PC-3 (cell line): Measurements from ENCODE around the gene ATP1A2. TPM values are rescaled to one million over a fixed set of nuclear protein-coding genes. Genes with fewer than 3 reads are reported as not detected.

ENCODE experiments used
- ATAC-seq: fragments of 200-7000 bp; cut with Tn5 transposase; 2 replicates; pipeline ENCODE4 v1.9.1; 2020; ENCODE audit warnings: mild to moderate bottlenecking, moderate library complexity
- BruUV-seq: library from RNA; stranded (reverse); fragments of 400-500 nt; replicated peaks from 2 replicates; lab custom pipeline; 2021; lab: Mats Ljungman, UMichigan
- CTCF ChIA-PET: fragments of 300-600 bp; sonication (Branson Sonifier 250); formaldehyde crosslinking; loops from one replicate; lab custom pipeline; 2022; ENCODE audit warnings: antibody characterized with exemption; lab: Charles Lee
- POLR2A ChIA-PET: fragments of 300-600 bp; sonication (Branson Sonifier 250); formaldehyde crosslinking; loops from one replicate; lab custom pipeline; 2022; ENCODE audit warnings: antibody characterized with exemption; ENCODE audit not compliant: unreplicated experiment; lab: Charles Lee
- DNase-seq: peaks from one replicate; pipeline ENCODE4 v3.0.0-alpha.2; 2015
- H2AFZ ChIP-seq: fragments of 300-600 bp; sonication (generic); 2 replicates; pipeline ENCODE4 v1.6.0; 2016; ENCODE audit warnings: antibody characterized with exemption, low read length
- H3F3A ChIP-seq: fragments of 300-600 bp; sonication (generic); one replicate; pipeline ENCODE4 v1.6.0; 2017; ENCODE audit warnings: antibody characterized with exemption, low read length, control low read depth, mild to moderate bottlenecking; ENCODE audit not compliant: unreplicated experiment
- H3K27ac ChIP-seq: fragments of 300-600 bp; sonication (generic); 2 replicates; pipeline ENCODE4 v1.5.1; 2016; ENCODE audit warnings: mild to moderate bottlenecking, low read length
- H3K27me3 ChIP-seq: fragments of 300-600 bp; sonication (generic); 2 replicates; pipeline ENCODE4 v1.6.1; 2016; ENCODE audit warnings: low read length, mixed read lengths
- H3K36me3 ChIP-seq: fragments of 300-600 bp; sonication (generic); 2 replicates; pipeline ENCODE4 v1.6.1; 2016; ENCODE audit warnings: low read depth, mixed run types, low read length, mixed read lengths
- H3K4me1 ChIP-seq: fragments of 300-600 bp; sonication (generic); 2 replicates; pipeline ENCODE4 v1.5.1; 2016; ENCODE audit warnings: low read length; ENCODE audit not compliant: insufficient read depth
- H3K4me2 ChIP-seq: fragments of 300-600 bp; sonication (generic); 2 replicates; pipeline ENCODE4 v1.6.0; 2016; ENCODE audit warnings: low read length
- H3K4me3 ChIP-seq: fragments of 300-600 bp; sonication (generic); 2 replicates; pipeline ENCODE4 v1.5.1; 2016; ENCODE audit warnings: mild to moderate bottlenecking, low read length, mixed read lengths
- H3K79me2 ChIP-seq: fragments of 300-600 bp; sonication (generic); 2 replicates; pipeline ENCODE4 v1.6.1; 2017; ENCODE audit warnings: low read length, mixed read lengths
- H3K9ac ChIP-seq: fragments of 300-600 bp; sonication (generic); 2 replicates; pipeline ENCODE4 v1.6.0; 2016; ENCODE audit warnings: mild to moderate bottlenecking, low read length
- H3K9me2 ChIP-seq: fragments of 300-600 bp; sonication (generic); replicated peaks from 2 replicates; pipeline ENCODE4 v1.6.1; 2016; ENCODE audit warnings: mixed run types, low read length, mixed read lengths
- H3K9me3 ChIP-seq: fragments of 300-600 bp; sonication (generic); 2 replicates; pipeline ENCODE4 v1.6.1; 2016; ENCODE audit warnings: low read length, mixed read lengths
- H4K20me1 ChIP-seq: fragments of 300-600 bp; sonication (generic); 2 replicates; pipeline ENCODE4 v1.6.1; 2016; ENCODE audit warnings: low read length, mixed read lengths
- EZH2 ChIP-seq: fragments of 300-600 bp; sonication (generic); IDR thresholded peaks from one replicate; pipeline ENCODE4 v1.6.1; 2017; ENCODE audit warnings: antibody characterized with exemption, mild to moderate bottlenecking, low read length; ENCODE audit not compliant: unreplicated experiment
- EZH2phosphoT487 ChIP-seq: fragments of 300-600 bp; sonication (generic); IDR thresholded peaks from 2 replicates; pipeline ENCODE4 v1.6.1; 2018; ENCODE audit warnings: mild to moderate bottlenecking, antibody characterized with exemption, low read length, borderline replicate concordance
- intact Hi-C: fragments of 100-400 bp; cut with micrococcal nuclease; formaldehyde crosslinking; loops from 2 replicates; pipeline ENCODE4 v1.9.0; 2023
- total RNA-seq: library from RNA; depleted of rRNA; stranded (reverse); fragments of >200 nt; gene quantifications from 2 replicates; pipeline ENCODE4 v1.2.3, GENCODE V29; 2014
- TF ChIP-seq, protein P1 (sequence below): fragments of 300-600 bp; sonication (generic); conservative IDR thresholded peaks from 2 replicates; pipeline ENCODE4 v1.5.1; 2017; ENCODE audit warnings: antibody characterized with exemption, low read depth, mild to moderate bottlenecking, low read length

The ATP1A2 gene
- total RNA-seq, 1 experiment from 2014 or later: not detected

GRCh38 chr1:160096274-160097116, 19.1 kb upstream of the ATP1A2 start:
- Histone ChIP-seq H3K27me3 (no peaks in the 10 kb centered on the region), H3K9me3 (no peaks in the 10 kb centered on the region), H4K20me1 (no peaks in the 10 kb centered on the region), H3K36me3 (no peaks in the 10 kb centered on the region), H3K9me2 (no peaks in the 10 kb centered on the region), H2AFZ (no peak overlapping the region), H3K4me1 (peaks cover 29% of the 10 kb centered on the region), H3K4me3 (peak overlapping the region; percentile 82; the same call in 1 of the 2 replicates), H3K4me2 (peak overlapping the region; percentile 97), H3K79me2 (0 out of 2 replicates have a peak, but pooled peaks cover 7% of the 10 kb centered on the region), H3F3A (no peaks in the 10 kb centered on the region), H3K9ac (peak overlapping the region; percentile 6; the same call in 1 of the 2 replicates), H3K27ac (peak overlapping the region; percentile 26)
- BruUV-seq: no TSS peak
- DNase-seq: peak; percentile 77
- CTCF ChIA-PET: interaction anchor here (0.9 kb wide), 1 partner anchor 9 kb away, joined by 3 read pairs; no protein-coding TSS in a partner anchor
- intact Hi-C loops: no loop called here
- ATAC-seq: no peak
- TF ChIP-seq, protein P1, sequence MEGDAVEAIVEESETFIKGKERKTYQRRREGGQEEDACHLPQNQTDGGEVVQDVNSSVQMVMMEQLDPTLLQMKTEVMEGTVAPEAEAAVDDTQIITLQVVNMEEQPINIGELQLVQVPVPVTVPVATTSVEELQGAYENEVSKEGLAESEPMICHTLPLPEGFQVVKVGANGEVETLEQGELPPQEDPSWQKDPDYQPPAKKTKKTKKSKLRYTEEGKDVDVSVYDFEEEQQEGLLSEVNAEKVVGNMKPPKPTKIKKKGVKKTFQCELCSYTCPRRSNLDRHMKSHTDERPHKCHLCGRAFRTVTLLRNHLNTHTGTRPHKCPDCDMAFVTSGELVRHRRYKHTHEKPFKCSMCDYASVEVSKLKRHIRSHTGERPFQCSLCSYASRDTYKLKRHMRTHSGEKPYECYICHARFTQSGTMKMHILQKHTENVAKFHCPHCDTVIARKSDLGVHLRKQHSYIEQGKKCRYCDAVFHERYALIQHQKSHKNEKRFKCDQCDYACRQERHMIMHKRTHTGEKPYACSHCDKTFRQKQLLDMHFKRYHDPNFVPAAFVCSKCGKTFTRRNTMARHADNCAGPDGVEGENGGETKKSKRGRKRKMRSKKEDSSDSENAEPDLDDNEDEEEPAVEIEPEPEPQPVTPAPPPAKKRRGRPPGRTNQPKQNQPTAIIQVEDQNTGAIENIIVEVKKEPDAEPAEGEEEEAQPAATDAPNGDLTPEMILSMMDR: no peak
- TF ChIP-seq EZH2 (no peak), EZH2phosphoT487 (no peak)
- POLR2A ChIA-PET: no interaction called here

GRCh38 chr1:160097151-160097910, 18.2 kb upstream of the ATP1A2 start:
- TSS peak; percentile 42 for BruUV-seq
- Histone ChIP-seq H3K36me3 (no peaks in the 10 kb centered on the region), H3K4me1 (peaks cover 31% of the 10 kb centered on the region), H4K20me1 (no peaks in the 10 kb centered on the region), H2AFZ (peak overlapping the region; percentile 82; the same call in 1 of the 2 replicates), H3K9ac (peak overlapping the region; percentile 77), H3K9me2 (no peaks in the 10 kb centered on the region), H3K79me2 (0 out of 2 replicates have a peak, but pooled peaks cover 7% of the 10 kb centered on the region), H3K27ac (peak overlapping the region; percentile 26), H3F3A (no peaks in the 10 kb centered on the region), H3K4me2 (peak overlapping the region; percentile 97), H3K4me3 (peak overlapping the region; percentile 82), H3K27me3 (no peaks in the 10 kb centered on the region), H3K9me3 (no peaks in the 10 kb centered on the region)
- ChIA-PET CTCF (interaction anchor here (0.9 to 2.1 kb wide), 4 partner anchors 10 to 155 kb away, joined by 3 to 9 read pairs (median 4); no protein-coding TSS in a partner anchor), POLR2A (no interaction called here)
- TF ChIP-seq EZH2: no peak
- TF ChIP-seq, protein P1: no peak
- TF ChIP-seq EZH2phosphoT487: no peak
- intact Hi-C loops: no loop called here
- ATAC-seq (no peak), DNase-seq (no peak)
